ENCODE results near the gene OBSL1.

- no peak for TF ChIP-seq CTCF (IDR thresholded peaks at IDR 0.05)
- no peak for TF ChIP-seq POLR2AphosphoS5 (IDR thresholded peaks at IDR 0.05)
- TF ChIP-seq POLR2A (IDR thresholded peaks at IDR 0.05): no peak
These were observed 4.7 kb downstream of the OBSL1 start for GRCh38 chr2:219566640-219567039.
